ENCODE data around the gene NT5C2.

GRCh38 chr10:103062854-103063590 is 130.1 kb downstream of the NT5C2 start:
- TF ChIP-seq CTCF (IDR thresholded peaks at IDR 0.05) (peak; percentile 24; the same call in 1 of the 2 replicates), ZFX (IDR thresholded peaks at IDR 0.05; ENCODE audit: borderline replicate concordance) (no peak)
